Endothelial cell of umbilical vein (primary cell): ENCODE results near the gene MCUR1. TPM values are rescaled to one million over a fixed set of nuclear protein-coding genes. Genes with fewer than 3 reads are reported as not detected.

ENCODE experiments used
- BruUV-seq: library from RNA; stranded (reverse); fragments of 400-500 nt; replicated peaks from 2 replicates; lab custom pipeline; 2021; lab: Mats Ljungman, UMichigan
- CTCF ChIA-PET: fragments of 300-600, 350-600 bp; sonication (Branson Sonifier 250); formaldehyde crosslinking; loops from one replicate; lab custom pipeline; 2021; ENCODE audit warnings: antibody characterized with exemption, inconsistent platforms; lab: Charles Lee
- POLR2A ChIA-PET: fragments of 300-600, 350-600 bp; sonication (Branson Sonifier 250); formaldehyde crosslinking; loops from one replicate; lab custom pipeline; 2021; ENCODE audit warnings: antibody characterized with exemption, inconsistent platforms; lab: Charles Lee
- DNase-seq: peaks from one replicate; pipeline ENCODE4 v3.0.0-alpha.2; 2011; ENCODE audit warnings: low read depth, low spot score
- FAIRE-seq: peaks from 2 replicates; lab custom pipeline; 2011; peaks lifted over from hg19 to GRCh38; lab: Jason Lieb, UNC
- H2AFZ ChIP-seq: 2 replicates; pipeline ENCODE4 v1.6.0; 2012; ENCODE audit warnings: low read depth, low read length, control low read depth, inconsistent platforms
- H3K27ac ChIP-seq: 2 replicates; pipeline ENCODE4 v1.5.1; 2011; ENCODE audit warnings: low read depth, mild to moderate bottlenecking, control low read depth, low read length, moderate library complexity; ENCODE audit not compliant: insufficient read depth
- H3K27me3 ChIP-seq, 2 experiments: 2 replicates each; pipeline versions ENCODE4 v1.6.0 to v1.6.1; 2011; ENCODE audit warnings: low read length in 2 of 2, mixed read lengths in 1 of 2; ENCODE audit not compliant: control insufficient read depth in 2 of 2, insufficient read depth in 2 of 2
- H3K36me3 ChIP-seq, 2 experiments: 2 replicates in 1 of 2; 3 replicates in 1 of 2; pipeline ENCODE4 v1.5.1; 2011; ENCODE audit warnings: low read length in 2 of 2, mild to moderate bottlenecking in 1 of 2, moderate library complexity in 1 of 2; ENCODE audit not compliant: control insufficient read depth in 2 of 2, insufficient read depth in 2 of 2; ENCODE audit errors: extremely low read depth in 1 of 2
- H3K4me1 ChIP-seq: 3 replicates; pipeline ENCODE4 v1.5.1; 2011; ENCODE audit warnings: mild to moderate bottlenecking, low read length; ENCODE audit not compliant: control insufficient read depth, insufficient read depth; ENCODE audit errors: extremely low read depth
- H3K4me2 ChIP-seq: 2 replicates; pipeline ENCODE4 v1.6.1; 2011; ENCODE audit warnings: low read length, control low read depth, mixed read lengths; ENCODE audit not compliant: insufficient read depth
- H3K4me3 ChIP-seq, 3 experiments: fragments of 200-600 bp in 1 of 3; sonication (generic), shearing (Covaris generic) in 1 of 3; replicated peaks in 1 of 3; 2 replicates each; pipeline ENCODE4 v1.5.1; 2011 to 2016; ENCODE audit warnings: control low read depth in 3 of 3, low read length in 3 of 3, mild to moderate bottlenecking in 2 of 3, inconsistent platforms in 1 of 3, low read depth in 1 of 3, moderate library complexity in 1 of 3; ENCODE audit not compliant: insufficient read depth in 1 of 3
- H3K79me2 ChIP-seq: 2 replicates; pipeline ENCODE4 v1.6.0; 2012; ENCODE audit warnings: low read length, inconsistent platforms; ENCODE audit not compliant: control insufficient read depth, insufficient read depth
- H3K9ac ChIP-seq: replicated peaks from 2 replicates; pipeline ENCODE3; 2011; ENCODE audit warnings: low read length, control low read depth; ENCODE audit not compliant: insufficient read depth; ENCODE audit errors: extremely low read depth
- H3K9me1 ChIP-seq: replicated peaks from 3 replicates; pipeline ENCODE4 v1.6.0; 2011; ENCODE audit warnings: mild to moderate bottlenecking, low read length; ENCODE audit not compliant: control insufficient read depth, insufficient read depth; ENCODE audit errors: extremely low read depth
- H3K9me3 ChIP-seq: replicated peaks from 2 replicates; pipeline ENCODE4 v1.5.1; 2012; ENCODE audit warnings: low read length, inconsistent platforms; ENCODE audit not compliant: control insufficient read depth, insufficient read depth
- H4K20me1 ChIP-seq: replicated peaks from 2 replicates; pipeline ENCODE3; 2011; ENCODE audit warnings: mild to moderate bottlenecking, low read length; ENCODE audit not compliant: control insufficient read depth, insufficient read depth; ENCODE audit errors: extremely low read depth
- CTCF ChIP-seq, 2 donors: IDR thresholded peaks; 1 replicate in 1 of 2; 2 replicates in 1 of 2; pipeline ENCODE4 v1.5.1; 2011; ENCODE audit warnings: low read length in 2 of 2, mild to moderate bottlenecking in 2 of 2, moderate library complexity in 2 of 2, control low read depth in 1 of 2, inconsistent platforms in 1 of 2, low read depth in 1 of 2; ENCODE audit not compliant: insufficient read depth in 1 of 2; ENCODE audit errors: extremely low read depth in 1 of 2
- EZH2 ChIP-seq: IDR thresholded peaks from 2 replicates; pipeline ENCODE4 v1.6.1; 2012; ENCODE audit warnings: borderline replicate concordance, low read depth, mild to moderate bottlenecking, moderate library complexity, low read length, inconsistent platforms; ENCODE audit not compliant: severe bottlenecking
- FOS ChIP-seq: IDR thresholded peaks from 2 replicates; pipeline ENCODE4 v1.6.1; 2011; ENCODE audit warnings: mild to moderate bottlenecking, low read length, moderate library complexity, borderline replicate concordance; ENCODE audit not compliant: insufficient read depth
- GATA2 ChIP-seq: IDR thresholded peaks from 2 replicates; pipeline ENCODE4 v1.7.0; 2011; ENCODE audit warnings: low read depth, mild to moderate bottlenecking, moderate library complexity, mixed read lengths, low read length; ENCODE audit not compliant: insufficient read length, insufficient read depth
- JUN ChIP-seq: IDR thresholded peaks from 2 replicates; pipeline ENCODE4 v1.6.1; 2011; ENCODE audit warnings: borderline replicate concordance, low read depth; ENCODE audit not compliant: insufficient read length, insufficient read depth
- MAX ChIP-seq: IDR thresholded peaks from 2 replicates; pipeline ENCODE4 v1.6.1; 2011; ENCODE audit not compliant: insufficient read depth, insufficient read length
- MYC ChIP-seq: IDR thresholded peaks from one replicate; pipeline ENCODE4 v1.6.1; 2011; ENCODE audit warnings: mild to moderate bottlenecking, low read depth, low read length
- POLR2A ChIP-seq: IDR thresholded peaks from 2 replicates; pipeline ENCODE4 v1.6.1; 2012; ENCODE audit warnings: low read depth, mild to moderate bottlenecking, control low read depth, low read length
- POLR2AphosphoS5 ChIP-seq: IDR thresholded peaks from 2 replicates; pipeline ENCODE4 v1.6.1; 2012; ENCODE audit warnings: low read depth, mild to moderate bottlenecking, control low read depth, low read length, moderate library complexity; ENCODE audit not compliant: insufficient read depth
- dilution Hi-C: fragments of 300-500 bp; cut with MboI; formaldehyde crosslinking; loops from one replicate; pipeline ENCODE4 v1.15.0; 2019; ENCODE audit warnings: low sequenced_read_pairs; ENCODE audit not compliant: extremely low pct_ligation_motif_present
- intact Hi-C: fragments of 100-400 bp; cut with micrococcal nuclease; formaldehyde crosslinking; loops from one replicate; pipeline ENCODE4 v1.10.0; 2022
- polyA plus RNA-seq, 4 experiments: library from polyadenylated mRNA; depleted of rRNA in 3 of 4; stranded (reverse) in 3 of 4; unstranded in 1 of 4; fragments of >200 nt; gene quantifications; 2 replicates each; pipeline versions ENCODE4 v1.2.1 to v1.2.3, GENCODE V29; 2011 to 2012; ENCODE audit warnings: missing spikeins in 1 of 4
- total RNA-seq: library from RNA; stranded (reverse); gene quantifications from 2 replicates; pipeline ENCODE4 v1.2.3, GENCODE V29; 2021

The MCUR1 gene
- total and polyA plus RNA-seq, 2 donors (not counting 3 experiments of a cell fraction or from before 2014, with no cell fraction given): 6.2 to 21.2 TPM

GRCh38 chr6:13741365-13741764 lies 73.0 kb downstream of the MCUR1 start:
- H3K79me2 ChIP-seq: no peaks in the 10 kb centered on the region
- no peaks in the 10 kb centered on the region for H4K20me1 ChIP-seq
- no peak overlapping the region for H3K9ac ChIP-seq
- TF ChIP-seq POLR2AphosphoS5 (no peak), CTCF (IDR thresholded peaks at IDR 0.05; ENCODE audit: extremely low read depth in 1 of 2, insufficient read depth in 1 of 2, low read depth in 1 of 2, low read length in 2 of 2) (no peak), POLR2A (no peak), MAX (no peak), GATA2 (no peak), FOS (no peak), MYC (no peak), JUN (no peak), EZH2 (no peak)
- no peak overlapping the region for H3K4me3 ChIP-seq
- no peak for DNase-seq
- H3K36me3 ChIP-seq: no peaks in the 10 kb centered on the region
- no peaks in the 10 kb centered on the region for H3K4me1 ChIP-seq
- dilution Hi-C loops (no loop called here), intact Hi-C loops (no loop called here)
- POLR2A ChIA-PET: no interaction called here
- H3K27ac ChIP-seq: no peak overlapping the region
- no peak overlapping the region for H2AFZ ChIP-seq
- H3K9me1 ChIP-seq: peaks cover 2% of the 10 kb centered on the region
- no peak for FAIRE-seq
- BruUV-seq: no TSS peak
- CTCF ChIA-PET: no interaction called here
- no peaks in the 10 kb centered on the region for H3K9me3 ChIP-seq
- peaks cover 0 to 3% of the 10 kb centered on the region in 2 experiments for H3K27me3 ChIP-seq
- no peak overlapping the region for H3K4me2 ChIP-seq

Other genes starting within 250 kb of the MCUR1 start
- 7.2 and 8.0 TPM in 2 replicates for gene SIRT5, start 240.0 kb downstream of the MCUR1 start, total RNA-seq
- gene SIRT5, start 240.0 kb downstream of the MCUR1 start, polyA plus RNA-seq: 3.3 and 4.7 TPM in 2 replicates
- 75.6 and 80.0 TPM in 2 replicates for gene NOL7, start 199.2 kb downstream of the MCUR1 start, total RNA-seq
- gene NOL7, start 199.2 kb downstream of the MCUR1 start, polyA plus RNA-seq: 20.5 and 36.3 TPM in 2 replicates
- gene RANBP9, start 102.7 kb downstream of the MCUR1 start, total RNA-seq: 40.2 and 44.4 TPM in 2 replicates
- 12.8 and 15.1 TPM in 2 replicates for gene RANBP9, start 102.7 kb downstream of the MCUR1 start, polyA plus RNA-seq
- 0.78 and 0.93 TPM in 2 replicates for gene RNF182, start 110.4 kb upstream of the MCUR1 start, total RNA-seq
- gene RNF182, start 110.4 kb upstream of the MCUR1 start, polyA plus RNA-seq: 0.43 and 0.64 TPM in 2 replicates